Measurements from ENCODE around the gene GNB5. TPM values are rescaled to one million over a fixed set of nuclear protein-coding genes. Genes with fewer than 3 reads are reported as not detected.

The GNB5 gene
- total RNA-seq, 1 experiment from 2014 or later, result 29.8 TPM

GRCh38 chr15:52214553-52214952, 23.4 kb upstream of the GNB5 start:
- Histone ChIP-seq H3K79me2 (ENCODE audit: insufficient read depth, low read length) (no peaks in the 10 kb centered on the region), H3K14ac (ENCODE audit: insufficient read depth, low read length) (no peak overlapping the region), H3K23me2 (ENCODE audit: insufficient read length, low read depth, low read length, poor library complexity, severe bottlenecking) (no peaks in the 10 kb centered on the region), H2BK15ac (ENCODE audit: low read depth, low read length) (no peak overlapping the region), H3K27ac (ENCODE audit: insufficient read length, low read depth, low read length) (no peak overlapping the region), H3K79me1 (ENCODE audit: insufficient read depth, low read depth, low read length, poor library complexity, severe bottlenecking) (no peaks in the 10 kb centered on the region), H3K9me3 (ENCODE audit: control insufficient read depth, low read depth, low read length) (no peaks in the 10 kb centered on the region), H3K27me3 (ENCODE audit: insufficient read depth, low read length) (no peaks in the 10 kb centered on the region), H4K20me1 (ENCODE audit: control insufficient read depth, insufficient read depth, insufficient read length) (no peaks in the 10 kb centered on the region), H2AK5ac (ENCODE audit: insufficient read length, low read length) (no peak overlapping the region), H3K4me2 (ENCODE audit: insufficient read depth, insufficient read length, low read length) (no peak overlapping the region), H2BK12ac (ENCODE audit: insufficient read length, low read depth, low read length) (no peak overlapping the region), H2BK120ac (ENCODE audit: low read depth, low read length, poor library complexity, severe bottlenecking) (no peak overlapping the region), H2BK5ac (ENCODE audit: insufficient read length, low read length) (no peak overlapping the region), H3T11ph (ENCODE audit: low read length) (no peak overlapping the region), H3K9ac (ENCODE audit: extremely low read depth, insufficient read length, low read length) (no peak overlapping the region), H2BK20ac (ENCODE audit: low read depth, low read length, poor library complexity, severe bottlenecking) (no peak overlapping the region), H4K91ac (ENCODE audit: insufficient read length, low read depth, low read length) (no peak overlapping the region), H3K4me1 (ENCODE audit: insufficient read depth, low read length) (no peaks in the 10 kb centered on the region), H3K56ac (ENCODE audit: insufficient read length, low read depth, low read length) (no peak overlapping the region), H4K5ac (ENCODE audit: insufficient read length, low read depth, low read length) (no peak overlapping the region), H3K18ac (ENCODE audit: insufficient read length, low read depth, low read length) (no peak overlapping the region), H3K4ac (ENCODE audit: low read depth, low read length) (no peak overlapping the region), H3K23ac (ENCODE audit: insufficient read length, low read depth, low read length) (no peak overlapping the region), H2AFZ (ENCODE audit: low read length) (no peak overlapping the region), H4K8ac (replicated peaks; ENCODE audit: insufficient read length, low read depth, low read length) (no peak overlapping the region)
- Mint-ChIP-seq H3K4me1 (no peaks in the 10 kb centered on the region), H3K9me3 (no peaks in the 10 kb centered on the region), H3K4me3 (no peak overlapping the region), H3K27me3 (ENCODE audit: low read depth) (no peaks in the 10 kb centered on the region), H3K27ac (no peak overlapping the region), H3K36me3 (ENCODE audit: insufficient read depth in 1 of 3, low read depth in 3 of 3) (peaks cover 7 to 68% (median 37%) of the 10 kb centered on the region in 3 experiments; a peak in 6 of 7 replicates)
- no peak for DNase-seq
- WGBS (ENCODE audit: extremely low coverage, insufficient read length, low lambda C conversion rate), result no CpG with 5 or more reads among the region's 1 CpG
- TF ChIP-seq CTCF (conservative IDR thresholded peaks at IDR 0.05), result no peak

Data from H9 (cell line).